ENCODE results near the gene EXOSC1. TPM values are rescaled to one million over a fixed set of nuclear protein-coding genes. Genes with fewer than 3 reads are reported as not detected.

Gene EXOSC1
- total RNA-seq, 4 donors from 2014 or later = 17.9 to 27.7 (median 23.0) TPM

- no peak for DNase-seq
- TF ChIP-seq CTCF (IDR thresholded peaks at IDR 0.05) = no peak
- TF ChIP-seq POLR2A (IDR thresholded peaks at IDR 0.05) = no peak
- H3K4me3 ChIP-seq = no peak overlapping the region
- H3K4me1 ChIP-seq = peaks cover 0 to 11% (median 0%) of the 10 kb centered on the region in 4 donors
- no peak overlapping the region for H3K27ac ChIP-seq
- no peaks in the 10 kb centered on the region for H3K9me3 ChIP-seq
- H3K36me3 ChIP-seq = no peaks in the 10 kb centered on the region
- H3K27me3 ChIP-seq = no peaks in the 10 kb centered on the region
Measured at GRCh38 chr10:97416565-97416964, 29.2 kb downstream of the EXOSC1 start.

- Histone ChIP-seq H3K27me3 (no peaks in the 10 kb centered on the region), H3K9me3 (no peaks in the 10 kb centered on the region), H3K4me1 (peaks cover 0 to 6% (median 0%) of the 10 kb centered on the region in 4 donors), H3K36me3 (no peaks in the 10 kb centered on the region), H3K27ac (no peak overlapping the region), H3K4me3 (no peak overlapping the region)
- TF ChIP-seq CTCF (IDR thresholded peaks at IDR 0.05) = no peak
- TF ChIP-seq POLR2A (IDR thresholded peaks at IDR 0.05) = no peak
- no peak for DNase-seq
Measured at GRCh38 chr10:97412891-97413304, 32.9 kb downstream of the EXOSC1 start.

- Histone ChIP-seq H3K4me1 (peaks cover 0 to 12% (median 0%) of the 10 kb centered on the region in 4 donors), H3K36me3 (no peaks in the 10 kb centered on the region), H3K9me3 (no peaks in the 10 kb centered on the region), H3K27me3 (no peaks in the 10 kb centered on the region), H3K27ac (no peak overlapping the region), H3K4me3 (no peak overlapping the region)
- no peak for TF ChIP-seq POLR2A (IDR thresholded peaks at IDR 0.05)
- TF ChIP-seq CTCF (IDR thresholded peaks at IDR 0.05) = no peak
- DNase-seq = no peak
Measured at GRCh38 chr10:97411406-97411805, 34.4 kb downstream of the EXOSC1 start.

GRCh38 chr10:97408496-97408992 lies 37.3 kb downstream of the EXOSC1 start:
- no peaks in the 10 kb centered on the region for H3K36me3 ChIP-seq
- H3K27ac ChIP-seq = no peak overlapping the region

GRCh38 chr10:97407952-97408248 lies 37.9 kb downstream of the EXOSC1 start:
- Histone ChIP-seq H3K27me3 (no peaks in the 10 kb centered on the region), H3K4me3 (no peak overlapping the region), H3K27ac (no peak overlapping the region), H3K36me3 (no peaks in the 10 kb centered on the region), H3K9me3 (no peaks in the 10 kb centered on the region), H3K4me1 (peaks cover 0 to 12% (median 0%) of the 10 kb centered on the region in 4 donors)
- no peak for DNase-seq
- TF ChIP-seq CTCF (IDR thresholded peaks at IDR 0.05) (no peak), POLR2A (IDR thresholded peaks at IDR 0.05) (no peak)

More at GRCh38 chr10:97408496-97408992, 37.3 kb downstream of the EXOSC1 start:
- no peaks in the 10 kb centered on the region for H3K27me3 ChIP-seq
- DNase-seq = no peak
- TF ChIP-seq CTCF (IDR thresholded peaks at IDR 0.05) (no peak), POLR2A (IDR thresholded peaks at IDR 0.05) (no peak)
- H3K4me3 ChIP-seq = no peak overlapping the region
- H3K4me1 ChIP-seq = peaks cover 0 to 12% (median 0%) of the 10 kb centered on the region in 4 donors
- H3K9me3 ChIP-seq = no peaks in the 10 kb centered on the region
